Activated naive CD4-positive, alpha-beta T cell treated with anti-CD3 and anti-CD28 coated beads, Interleukin-2, amount 50 U/mL, for 24 hours (primary cell): ENCODE measurements around the gene HOXB4.
A peak's percentile ranks its signal among the peaks of the same experiment; 100 is the strongest.

ENCODE experiments used
- H3K27ac Mint-ChIP-seq: one replicate; pipeline ENCODE4 v1.8.0; 2021; ENCODE audit warnings: mild to moderate bottlenecking, mixed read lengths
- H3K27me3 Mint-ChIP-seq: one replicate; pipeline ENCODE4 v1.8.0; 2021; ENCODE audit warnings: mixed read lengths
- H3K36me3 Mint-ChIP-seq: one replicate; pipeline ENCODE4 v1.8.0; 2021; ENCODE audit warnings: mixed read lengths
- H3K4me1 Mint-ChIP-seq: one replicate; pipeline ENCODE4 v1.8.0; 2021; ENCODE audit warnings: mixed read lengths
- H3K4me3 Mint-ChIP-seq: one replicate; pipeline ENCODE4 v1.8.0; 2021; ENCODE audit warnings: mild to moderate bottlenecking, mixed read lengths
- H3K9me3 Mint-ChIP-seq: one replicate; pipeline ENCODE4 v1.8.0; 2021; ENCODE audit warnings: mixed read lengths

The HOXB4 gene

DNA sequence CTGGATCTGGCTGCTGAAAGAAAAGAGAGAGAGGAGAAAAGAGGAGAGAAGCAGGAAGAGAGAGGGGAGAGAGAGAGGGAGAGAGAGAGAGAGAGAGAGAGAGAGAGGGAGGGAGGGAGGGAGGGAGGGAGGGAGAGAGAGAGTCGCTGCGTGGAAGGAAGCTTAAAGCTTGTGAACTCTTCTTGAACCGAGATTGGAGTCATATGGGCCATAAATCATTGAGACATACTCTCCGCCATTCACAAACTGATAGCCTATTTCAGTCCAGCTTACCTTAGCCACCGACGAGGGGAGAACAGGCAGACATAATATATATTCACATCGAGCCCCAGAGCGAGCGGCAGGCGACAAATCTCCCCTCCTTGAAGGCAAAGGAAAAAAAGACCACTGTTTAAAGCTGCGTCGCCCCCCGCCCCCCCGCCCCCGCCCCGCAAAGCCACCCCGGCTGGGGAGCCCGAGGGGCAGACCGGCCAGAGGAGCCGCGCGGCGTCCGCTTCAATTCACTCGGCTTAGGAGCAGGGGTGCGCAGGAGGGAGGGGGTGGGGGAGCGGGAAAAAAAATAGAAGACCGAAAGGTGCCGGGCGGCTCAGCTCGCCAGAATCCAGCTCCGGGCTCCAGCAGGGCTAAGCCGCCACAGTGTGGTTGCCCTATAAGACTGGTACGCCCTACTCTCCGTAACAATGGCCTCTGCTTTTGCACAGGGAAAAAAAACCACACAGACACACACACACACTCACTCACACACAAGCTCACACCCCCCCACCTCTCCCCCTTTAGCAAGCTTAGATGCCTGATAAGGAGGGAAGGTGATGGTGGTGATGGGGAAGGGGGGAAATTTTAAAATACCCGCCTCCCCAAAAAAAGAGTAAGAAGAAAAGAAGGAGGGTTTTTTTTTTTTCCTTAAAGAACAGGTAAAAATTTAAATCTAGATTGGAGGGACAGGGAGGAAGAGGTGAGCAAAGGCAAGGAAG lies 22.6 kb downstream of the HOXB4 start:
- Mint-ChIP-seq H3K27ac (peak overlapping the region; percentile 66), H3K36me3 (no peaks in the 10 kb centered on the region), H3K4me1 (peaks cover 16% of the 10 kb centered on the region), H3K4me3 (peak overlapping the region; percentile 89), H3K27me3 (peaks cover 1% of the 10 kb centered on the region), H3K9me3 (no peaks in the 10 kb centered on the region)

DNA sequence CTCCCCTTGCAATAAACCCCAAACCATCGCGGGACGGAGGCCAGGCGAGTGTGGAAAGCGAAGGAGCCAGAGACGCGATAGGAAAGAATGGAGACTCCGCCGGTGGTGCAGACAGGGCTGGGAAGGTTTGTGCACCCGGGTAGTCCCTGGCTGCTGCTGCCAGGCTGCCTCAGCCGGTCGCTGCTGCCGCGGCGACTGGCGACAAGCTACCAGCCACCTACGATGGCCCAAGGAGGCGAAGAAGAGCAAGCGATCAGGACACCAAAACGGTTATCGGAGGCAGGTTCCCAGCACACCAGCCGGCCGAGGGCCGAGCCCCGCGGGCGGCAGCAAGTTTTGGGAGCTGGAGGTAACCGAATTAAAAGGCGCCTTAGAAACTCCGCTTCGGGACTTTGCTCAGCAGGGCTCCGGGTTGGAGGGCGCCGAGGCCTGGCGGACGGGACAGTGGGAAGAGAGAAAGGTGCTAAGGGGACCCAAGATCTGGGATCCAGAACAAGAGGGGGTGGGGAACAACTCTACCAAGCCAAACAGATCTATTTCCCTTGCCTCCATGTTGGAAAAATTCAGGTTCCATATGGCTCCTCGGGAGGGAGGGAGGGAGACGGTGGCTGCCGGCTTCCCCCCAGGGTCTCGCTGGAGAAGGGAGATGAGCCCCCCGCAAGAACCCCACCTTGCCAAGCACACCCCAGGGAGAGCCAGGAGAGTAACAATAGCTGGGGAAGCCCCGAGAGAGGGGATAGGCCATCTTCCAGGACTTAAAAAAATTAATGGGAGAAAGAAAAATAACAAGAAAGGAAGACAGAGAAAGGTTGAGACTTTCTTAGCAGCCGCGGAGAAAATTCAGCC lies 23.5 kb downstream of the HOXB4 start:
- peak overlapping the region; percentile 89 for H3K4me3 Mint-ChIP-seq
- peaks cover 16% of the 10 kb centered on the region for H3K4me1 Mint-ChIP-seq
- H3K9me3 Mint-ChIP-seq, result no peaks in the 10 kb centered on the region
- H3K27ac Mint-ChIP-seq, result peak overlapping the region; percentile 53
- H3K27me3 Mint-ChIP-seq, result peaks cover 1% of the 10 kb centered on the region
- H3K36me3 Mint-ChIP-seq, result no peaks in the 10 kb centered on the region

DNA sequence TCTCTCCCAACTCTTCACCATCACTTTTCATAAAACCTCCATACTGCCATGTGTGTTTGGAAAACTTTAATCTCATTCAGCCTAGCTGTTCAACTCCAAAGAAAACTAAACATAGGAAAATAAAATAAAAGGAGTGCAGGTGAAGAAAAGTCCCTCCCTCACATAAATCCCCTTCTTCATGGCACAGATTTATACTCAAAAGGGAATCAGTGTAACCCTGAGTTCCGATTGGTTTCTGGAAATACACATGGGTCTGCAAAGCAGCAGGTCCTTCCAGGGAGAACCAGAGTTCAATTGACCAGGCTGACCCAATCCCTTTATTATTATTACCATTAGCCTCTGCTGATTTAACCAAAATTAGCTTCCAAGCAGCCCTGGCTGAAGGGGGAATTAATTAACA lies 24.3 kb downstream of the HOXB4 start:
- Mint-ChIP-seq H3K27ac (no peak overlapping the region), H3K9me3 (no peaks in the 10 kb centered on the region), H3K36me3 (no peaks in the 10 kb centered on the region), H3K4me1 (peaks cover 19% of the 10 kb centered on the region), H3K27me3 (peaks cover 1% of the 10 kb centered on the region), H3K4me3 (no peak overlapping the region)

DNA sequence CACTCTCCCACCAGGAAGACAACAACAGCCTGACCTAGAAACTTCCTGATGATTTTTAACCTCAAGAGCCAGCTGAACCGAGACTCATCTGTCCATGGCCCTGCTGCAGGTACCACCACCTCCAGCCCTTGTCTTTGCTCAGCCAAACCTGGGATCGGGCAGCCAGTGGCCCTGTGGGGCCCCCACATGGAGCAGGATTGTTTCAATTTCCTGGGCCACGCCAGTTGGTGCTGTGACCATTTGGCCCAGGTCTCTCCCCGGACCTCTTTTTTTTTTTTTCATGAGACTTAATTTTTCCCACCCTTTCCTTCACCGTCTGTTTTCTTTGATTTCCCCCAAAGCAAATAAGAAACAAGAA lies 25.0 kb downstream of the HOXB4 start:
- Mint-ChIP-seq H3K27me3 (peaks cover 1% of the 10 kb centered on the region), H3K4me3 (no peak overlapping the region), H3K4me1 (peaks cover 25% of the 10 kb centered on the region), H3K27ac (no peak overlapping the region), H3K36me3 (no peaks in the 10 kb centered on the region), H3K9me3 (no peaks in the 10 kb centered on the region)

DNA sequence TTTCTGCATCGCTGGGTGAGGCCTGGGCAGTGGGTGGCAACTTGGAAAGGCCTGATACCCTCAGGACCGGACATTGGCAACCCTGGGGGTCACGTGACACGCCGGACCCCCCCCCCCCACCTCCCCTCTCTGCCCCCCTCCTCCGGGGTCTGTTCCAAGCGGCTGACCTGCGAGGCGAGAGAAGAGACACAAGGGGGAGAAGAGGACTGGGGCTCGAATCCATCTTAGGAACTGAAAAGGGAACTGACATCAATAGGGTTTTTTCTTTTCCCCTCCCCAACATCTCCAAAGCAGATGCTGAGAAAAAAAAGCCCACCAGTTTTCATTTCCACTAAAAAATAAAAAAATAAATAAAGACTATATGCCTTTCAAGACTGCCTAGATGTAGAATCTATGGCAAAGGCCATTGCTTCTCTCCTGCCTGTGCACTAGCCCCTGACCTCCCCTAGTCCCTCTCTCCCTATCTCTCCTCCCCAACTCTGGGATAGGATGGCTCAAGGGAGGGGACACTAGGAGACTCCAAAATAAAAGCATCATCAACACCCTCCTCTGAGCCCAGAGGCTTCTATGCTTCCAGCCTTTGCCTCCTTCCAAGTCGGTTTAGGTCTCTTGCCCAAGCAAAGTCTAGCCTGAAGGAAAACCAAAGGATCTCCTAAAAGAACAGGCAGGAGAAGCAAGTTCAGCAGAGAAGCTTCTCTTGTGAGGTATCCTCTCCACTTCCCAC lies 25.5 kb downstream of the HOXB4 start:
- Mint-ChIP-seq H3K4me1 (peaks cover 31% of the 10 kb centered on the region), H3K36me3 (no peaks in the 10 kb centered on the region), H3K9me3 (no peaks in the 10 kb centered on the region), H3K27me3 (peaks cover 1% of the 10 kb centered on the region), H3K27ac (no peak overlapping the region), H3K4me3 (no peak overlapping the region)

DNA sequence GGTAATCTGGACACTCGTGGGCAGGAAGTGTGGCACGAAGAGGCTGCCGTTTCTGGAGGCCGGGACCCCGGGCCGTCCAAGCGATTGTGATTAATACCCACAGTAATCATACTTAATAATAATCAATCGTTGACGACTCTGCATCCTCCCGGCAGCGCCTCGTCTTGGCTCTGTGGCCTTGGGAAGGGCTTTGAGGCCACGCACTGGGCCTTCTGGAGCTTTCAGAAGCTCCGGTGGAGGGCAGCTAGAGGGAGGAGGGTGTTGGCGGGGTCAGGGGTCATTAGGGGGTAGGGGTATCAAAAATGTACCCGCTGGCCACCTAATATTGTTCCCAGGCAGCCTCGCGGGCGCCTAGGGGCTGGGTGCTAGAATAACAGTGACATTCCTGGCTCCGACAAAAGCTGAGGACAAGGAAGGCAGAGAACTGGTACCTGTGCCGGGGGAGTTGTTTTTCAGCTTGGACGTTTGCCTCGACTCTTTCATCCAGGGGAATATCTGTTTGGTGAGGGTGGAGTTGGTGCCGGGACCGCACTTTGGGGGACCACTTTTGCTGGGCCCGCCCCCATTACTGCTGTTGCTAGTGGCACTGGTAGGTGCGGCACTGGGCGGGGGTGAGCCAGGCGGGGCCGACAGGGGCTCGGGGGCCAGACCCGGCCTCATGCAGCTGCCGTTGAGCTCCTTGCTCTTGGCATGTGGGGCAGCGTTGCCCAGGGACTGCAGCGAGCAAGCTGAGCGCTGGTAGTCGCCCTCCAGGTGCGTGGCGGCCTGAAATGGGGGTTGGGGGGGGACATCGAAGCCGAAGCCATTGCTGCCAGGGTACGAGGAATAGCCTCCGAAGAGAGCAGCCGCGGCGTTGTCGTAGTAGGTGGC lies 26.3 kb downstream of the HOXB4 start:
- no peak overlapping the region for H3K27ac Mint-ChIP-seq
- no peaks in the 10 kb centered on the region for H3K36me3 Mint-ChIP-seq
- H3K4me3 Mint-ChIP-seq, result no peak overlapping the region
- H3K9me3 Mint-ChIP-seq, result no peaks in the 10 kb centered on the region
- H3K27me3 Mint-ChIP-seq, result peaks cover 1% of the 10 kb centered on the region
- peaks cover 36% of the 10 kb centered on the region for H3K4me1 Mint-ChIP-seq

DNA sequence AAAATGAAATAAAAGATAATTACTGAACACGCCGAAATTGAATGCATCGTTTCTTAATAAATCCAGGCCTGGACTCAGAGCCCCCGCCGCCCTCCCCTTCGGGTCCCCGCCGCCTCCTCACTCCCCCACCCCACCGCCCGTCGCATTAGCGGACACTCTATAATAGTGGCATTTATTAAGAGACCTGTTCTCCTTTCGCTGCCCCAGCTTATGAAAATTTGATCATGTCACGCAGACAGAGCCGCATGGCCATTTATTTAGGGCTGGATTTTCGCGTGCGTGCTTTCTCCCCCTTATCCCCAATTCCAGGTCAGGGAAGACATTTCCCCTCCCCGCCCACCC lies 27.0 kb downstream of the HOXB4 start:
- peaks cover 38% of the 10 kb centered on the region for H3K4me1 Mint-ChIP-seq
- H3K9me3 Mint-ChIP-seq, result no peaks in the 10 kb centered on the region
- H3K36me3 Mint-ChIP-seq, result no peaks in the 10 kb centered on the region
- H3K27ac Mint-ChIP-seq, result no peak overlapping the region
- peaks cover 1% of the 10 kb centered on the region for H3K27me3 Mint-ChIP-seq
- no peak overlapping the region for H3K4me3 Mint-ChIP-seq

DNA sequence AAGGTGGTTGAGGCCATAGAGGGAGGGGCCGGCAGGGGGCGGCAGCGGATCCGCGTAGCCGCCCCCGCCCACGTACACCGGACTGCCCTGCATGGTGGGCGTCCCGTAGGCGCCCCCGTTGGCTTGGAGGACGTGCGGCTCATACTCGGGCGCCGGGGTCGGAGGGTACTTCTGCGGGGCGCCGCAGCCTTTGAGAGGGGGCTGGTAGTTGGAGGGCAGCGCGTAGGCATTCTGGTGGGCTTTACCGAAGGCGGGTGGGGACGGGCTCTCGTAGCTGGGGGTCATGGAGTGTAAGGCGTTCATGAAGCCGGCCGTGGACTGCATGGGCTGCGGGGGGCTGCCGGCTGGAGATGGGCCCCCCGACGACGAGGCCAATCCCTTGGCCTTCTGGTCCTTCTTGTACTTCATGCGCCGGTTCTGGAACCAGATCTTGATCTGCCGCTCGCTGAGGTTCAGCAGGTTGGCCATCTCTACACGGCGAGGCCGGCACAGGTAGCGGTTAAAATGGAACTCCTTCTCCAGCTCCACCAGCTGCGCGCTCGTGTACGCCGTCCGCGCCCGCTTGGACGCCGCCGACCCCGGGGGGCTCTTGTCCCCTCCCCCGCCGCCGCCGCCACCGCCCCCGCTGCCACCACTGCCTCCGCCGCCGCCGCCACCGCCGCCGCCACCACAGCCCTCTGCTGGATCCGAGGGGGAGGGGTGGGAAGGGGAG lies 27.5 kb downstream of the HOXB4 start:
- no peak overlapping the region for H3K27ac Mint-ChIP-seq
- no peaks in the 10 kb centered on the region for H3K36me3 Mint-ChIP-seq
- peaks cover 38% of the 10 kb centered on the region for H3K4me1 Mint-ChIP-seq
- peaks cover 1% of the 10 kb centered on the region for H3K27me3 Mint-ChIP-seq
- no peaks in the 10 kb centered on the region for H3K9me3 Mint-ChIP-seq
- H3K4me3 Mint-ChIP-seq, result no peak overlapping the region

DNA sequence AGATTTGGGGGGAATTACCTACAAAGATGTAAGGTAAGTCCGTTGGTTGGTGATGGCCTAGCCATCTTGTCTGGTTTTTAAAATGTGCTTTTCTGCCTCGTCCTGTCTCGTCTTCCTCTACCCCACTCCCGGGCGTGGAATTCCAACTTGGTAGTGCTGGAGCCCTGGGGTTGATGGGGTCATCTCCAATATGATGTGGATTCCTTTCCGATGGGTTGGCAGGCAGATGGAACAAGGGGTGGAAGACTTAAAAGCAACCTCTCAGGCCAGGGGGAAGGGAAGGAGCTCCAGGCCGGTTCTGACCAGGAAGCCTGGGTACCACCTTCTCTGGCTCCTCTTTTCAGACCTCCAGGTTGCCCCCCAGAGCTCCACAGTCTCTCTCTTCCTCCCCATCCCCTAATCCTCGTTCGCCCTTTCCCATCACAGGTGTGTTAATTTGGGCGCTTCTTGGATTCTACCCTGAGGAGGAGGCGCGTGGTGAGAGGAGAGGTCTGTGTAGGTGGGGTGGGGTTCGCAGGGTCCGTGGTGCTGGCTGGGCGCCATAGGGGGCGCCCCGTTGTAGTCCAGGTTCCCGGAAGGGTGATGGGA lies 28.1 kb downstream of the HOXB4 start:
- Mint-ChIP-seq H3K4me1 (peaks cover 39% of the 10 kb centered on the region), H3K4me3 (no peak overlapping the region), H3K27me3 (peaks cover under 1% of the 10 kb centered on the region), H3K9me3 (no peaks in the 10 kb centered on the region), H3K36me3 (no peaks in the 10 kb centered on the region), H3K27ac (no peak overlapping the region)

DNA sequence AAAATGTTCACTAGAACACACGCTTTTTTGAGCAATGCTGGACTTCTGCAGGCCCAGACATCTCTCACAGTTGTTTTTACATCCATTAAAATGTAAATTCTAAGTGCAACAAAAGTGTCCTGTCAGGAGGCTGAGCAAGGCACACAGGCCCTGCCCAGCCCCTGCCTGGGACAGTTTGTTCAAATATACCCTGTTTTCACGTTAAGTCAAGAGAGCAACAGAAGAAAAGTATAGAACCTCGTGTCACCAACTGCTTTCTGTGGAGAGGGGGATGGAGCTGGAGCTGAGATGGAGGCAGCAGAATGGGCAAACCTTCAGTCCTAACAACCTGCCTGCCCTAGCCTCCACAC lies 28.9 kb downstream of the HOXB4 start:
- H3K27ac Mint-ChIP-seq, result no peak overlapping the region
- H3K4me1 Mint-ChIP-seq, result peaks cover 44% of the 10 kb centered on the region
- no peaks in the 10 kb centered on the region for H3K36me3 Mint-ChIP-seq
- no peaks in the 10 kb centered on the region for H3K27me3 Mint-ChIP-seq
- H3K4me3 Mint-ChIP-seq, result no peak overlapping the region
- no peaks in the 10 kb centered on the region for H3K9me3 Mint-ChIP-seq

DNA sequence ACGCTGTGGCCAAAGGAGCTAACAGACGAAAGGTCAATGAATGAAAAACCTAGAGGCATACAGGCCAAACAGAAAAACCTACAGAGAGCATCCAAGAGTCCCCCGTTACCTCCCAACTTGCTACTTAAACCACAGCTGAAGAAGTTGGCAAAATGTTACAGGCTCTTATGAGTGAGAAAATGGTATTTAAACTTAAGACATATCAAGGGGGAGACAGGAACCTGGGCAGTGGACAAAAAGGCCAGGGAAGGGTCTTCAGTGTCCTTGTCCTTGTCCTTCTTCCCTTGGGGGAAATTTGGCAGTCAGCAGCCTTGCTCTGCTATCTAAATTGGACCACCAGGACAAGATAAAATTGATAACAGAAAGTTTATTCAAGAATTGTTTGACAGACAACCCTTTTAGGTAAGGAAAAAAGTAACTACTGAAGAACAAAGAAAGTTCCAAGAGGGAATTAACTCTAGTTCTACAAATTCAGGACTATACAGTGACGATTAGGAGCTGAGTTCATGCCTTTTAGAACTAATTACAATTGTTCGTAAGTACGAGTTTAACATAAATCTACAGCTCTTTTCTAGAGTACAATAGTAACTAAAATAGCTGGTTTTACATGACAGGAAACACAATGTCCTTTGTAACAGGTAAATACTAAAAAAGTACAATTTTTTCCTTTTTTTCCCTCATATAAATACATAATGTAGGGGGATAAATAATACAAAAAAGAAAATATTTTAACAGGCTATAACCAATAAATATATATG lies 29.4 kb downstream of the HOXB4 start:
- no peaks in the 10 kb centered on the region for H3K36me3 Mint-ChIP-seq
- H3K27me3 Mint-ChIP-seq, result no peaks in the 10 kb centered on the region
- peaks cover 44% of the 10 kb centered on the region for H3K4me1 Mint-ChIP-seq
- peak overlapping the region; percentile 93 for H3K27ac Mint-ChIP-seq
- peak overlapping the region; percentile 79 for H3K4me3 Mint-ChIP-seq
- H3K9me3 Mint-ChIP-seq, result no peaks in the 10 kb centered on the region

DNA sequence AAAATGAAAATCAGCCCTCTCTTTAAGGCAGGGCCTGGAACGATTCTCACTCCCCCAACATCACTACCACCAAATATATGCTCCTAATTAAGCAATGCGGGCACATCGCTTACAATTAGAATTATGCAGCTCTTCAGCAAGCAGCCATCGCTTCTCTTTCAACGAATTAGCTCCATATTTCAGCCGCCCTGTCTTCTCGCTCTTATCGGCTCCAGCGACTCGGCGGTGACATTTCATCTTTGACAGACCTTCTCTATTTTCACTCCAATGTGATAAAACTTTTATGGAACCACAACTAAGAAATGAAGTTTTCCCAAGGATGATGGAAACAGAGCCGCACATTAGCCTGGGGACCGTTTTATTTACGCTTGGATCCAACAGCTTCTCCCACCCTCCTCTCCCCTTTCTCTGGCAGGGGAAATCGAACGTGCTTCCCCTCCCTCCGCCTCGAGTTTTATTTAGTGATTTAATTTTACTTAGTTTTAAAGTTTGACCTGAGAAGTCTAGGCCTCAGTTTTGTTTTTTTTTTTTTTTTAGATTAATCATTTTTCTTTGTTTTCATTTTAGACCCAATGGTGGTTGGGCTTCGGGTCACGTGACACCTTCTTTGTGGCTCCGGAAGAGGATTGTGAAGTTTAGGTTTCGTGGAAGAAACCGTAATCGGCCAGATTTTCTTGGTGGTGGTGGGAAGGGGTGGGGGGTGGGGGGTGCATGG lies 30.2 kb downstream of the HOXB4 start:
- peak overlapping the region; percentile 79 for H3K4me3 Mint-ChIP-seq
- H3K27me3 Mint-ChIP-seq, result no peaks in the 10 kb centered on the region
- H3K36me3 Mint-ChIP-seq, result no peaks in the 10 kb centered on the region
- peaks cover 44% of the 10 kb centered on the region for H3K4me1 Mint-ChIP-seq
- peak overlapping the region; percentile 93 for H3K27ac Mint-ChIP-seq
- H3K9me3 Mint-ChIP-seq, result no peaks in the 10 kb centered on the region
